ENCODE results near the gene BTN1A1. TPM values are rescaled to one million over a fixed set of nuclear protein-coding genes. Genes with fewer than 3 reads are reported as not detected.

BTN1A1 gene
- total and polyA plus RNA-seq, 9 of the 15 experiments (the other 6 are each of a cell fraction or from before 2014, with no cell fraction given), result 0.01 to 0.15 (median 0.06) TPM; not detected in 4

- TF ChIP-seq CHD7 (IDR thresholded peaks at IDR 0.05; ENCODE audit: low read depth, low read length) (no peak), MTF1 (CRISPR knock-in tag; IDR thresholded peaks at IDR 0.05; ENCODE audit: borderline replicate concordance) (no peak), MTA3 (IDR thresholded peaks at IDR 0.05; ENCODE audit: borderline replicate concordance) (peak; percentile 90), MNT (conservative IDR thresholded peaks at IDR 0.05) (peak; percentile 53 to 74), KLF6 (CRISPR knock-in tag; IDR thresholded peaks at IDR 0.05; ENCODE audit: borderline replicate concordance) (no peak), CEBPB (tag; IDR thresholded peaks at IDR 0.05) (no peak), NFIC (IDR thresholded peaks at IDR 0.05) (peak; percentile 90), DLX4 (CRISPR knock-in tag; IDR thresholded peaks at IDR 0.05) (no peak), POLR3A (IDR thresholded peaks at IDR 0.05; ENCODE audit: borderline replicate concordance, extremely low read depth, insufficient read depth, insufficient read length) (peak; percentile 99), JUND (IDR thresholded peaks at IDR 0.05; ENCODE audit: borderline replicate concordance, low read depth, low read length) (peak; percentile 68), JUND (tag; IDR thresholded peaks at IDR 0.05; ENCODE audit: borderline replicate concordance, low read depth, low read length) (no peak; the same call in 2 of the 3 replicates), KHSRP (IDR thresholded peaks at IDR 0.05) (no peak), ZFP36 (IDR thresholded peaks at IDR 0.05; ENCODE audit: low read depth, low read length, partially characterized antibody) (peak; percentile 58), MEF2A (IDR thresholded peaks at IDR 0.05; ENCODE audit: control insufficient read depth, low read depth, low read length) (no peak)
Measured at GRCh38 chr6:26532699-26533531, 32.8 kb downstream of the BTN1A1 start (continued).
